DND-41 (cell line): ENCODE measurements around the gene UQCC2.

Experiments
- ATAC-seq: fragments of 200-7000 bp; cut with Tn5 transposase; 3 replicates; pipeline ENCODE4 v1.9.1; 2021; ENCODE audit warnings: low read depth; ENCODE audit not compliant: insufficient read depth
- DNase-seq: peaks from one replicate; pipeline ENCODE4 v3.0.0-alpha.2; 2020
- H2AFZ ChIP-seq: 2 replicates; pipeline ENCODE4 v1.6.0; 2012; ENCODE audit warnings: low read depth, low read length
- H3K27ac ChIP-seq: 2 replicates; pipeline ENCODE4 v1.5.1; 2012; ENCODE audit warnings: low read length, inconsistent platforms
- H3K27me3 ChIP-seq: fragments of 200-600 bp; sonication (generic); 2 replicates; pipeline ENCODE4 v1.6.0; 2012; ENCODE audit warnings: low read length, mild to moderate bottlenecking, inconsistent platforms; ENCODE audit not compliant: insufficient read depth, poor library complexity
- H3K36me3 ChIP-seq: 2 replicates; pipeline ENCODE4 v1.5.1; 2012; ENCODE audit warnings: low read length, inconsistent platforms; ENCODE audit not compliant: insufficient read depth
- H3K4me1 ChIP-seq: 2 replicates; pipeline ENCODE4 v1.5.1; 2012; ENCODE audit warnings: mild to moderate bottlenecking, low read length; ENCODE audit not compliant: insufficient read depth
- H3K4me2 ChIP-seq: 2 replicates; pipeline ENCODE4 v1.6.0; 2012; ENCODE audit warnings: mild to moderate bottlenecking, moderate library complexity, low read length, inconsistent platforms; ENCODE audit not compliant: insufficient read depth
- H3K4me3 ChIP-seq, 2 experiments: fragments of 200-600 bp in 1 of 2; shearing (Covaris generic) in 1 of 2; 2 replicates each; pipeline ENCODE4 v1.5.1; 2012 to 2016; ENCODE audit warnings: inconsistent platforms in 2 of 2, low read length in 2 of 2, mild to moderate bottlenecking in 2 of 2, low read depth in 1 of 2, moderate library complexity in 1 of 2
- H3K79me2 ChIP-seq: 2 replicates; pipeline ENCODE4 v1.6.0; 2012; ENCODE audit warnings: low read length, inconsistent platforms; ENCODE audit not compliant: insufficient read depth
- H3K9ac ChIP-seq: 2 replicates; pipeline ENCODE4 v1.6.0; 2012; ENCODE audit warnings: low read depth, mild to moderate bottlenecking, inconsistent platforms, low read length, moderate library complexity
- H3K9me3 ChIP-seq: 2 replicates; pipeline ENCODE4 v1.5.1; 2012; ENCODE audit warnings: low read length, moderate library complexity, mild to moderate bottlenecking, inconsistent platforms; ENCODE audit not compliant: insufficient read depth, severe bottlenecking
- H4K20me1 ChIP-seq: 2 replicates; pipeline ENCODE4 v1.6.0; 2012; ENCODE audit warnings: low read length; ENCODE audit not compliant: insufficient read depth
- EZH2 ChIP-seq: IDR thresholded peaks from 3 replicates; pipeline ENCODE4 v1.6.1; 2012; ENCODE audit warnings: borderline replicate concordance, low read depth, mild to moderate bottlenecking, moderate library complexity, low read length, inconsistent platforms; ENCODE audit not compliant: severe bottlenecking
- TF ChIP-seq, protein P1 (sequence below): IDR thresholded peaks from 2 replicates; pipeline ENCODE4 v1.5.1; 2012; ENCODE audit warnings: borderline replicate concordance, low read length, moderate library complexity, mild to moderate bottlenecking; ENCODE audit not compliant: poor library complexity, severe bottlenecking; ENCODE audit errors: extremely low read depth

UQCC2 gene

DNA sequence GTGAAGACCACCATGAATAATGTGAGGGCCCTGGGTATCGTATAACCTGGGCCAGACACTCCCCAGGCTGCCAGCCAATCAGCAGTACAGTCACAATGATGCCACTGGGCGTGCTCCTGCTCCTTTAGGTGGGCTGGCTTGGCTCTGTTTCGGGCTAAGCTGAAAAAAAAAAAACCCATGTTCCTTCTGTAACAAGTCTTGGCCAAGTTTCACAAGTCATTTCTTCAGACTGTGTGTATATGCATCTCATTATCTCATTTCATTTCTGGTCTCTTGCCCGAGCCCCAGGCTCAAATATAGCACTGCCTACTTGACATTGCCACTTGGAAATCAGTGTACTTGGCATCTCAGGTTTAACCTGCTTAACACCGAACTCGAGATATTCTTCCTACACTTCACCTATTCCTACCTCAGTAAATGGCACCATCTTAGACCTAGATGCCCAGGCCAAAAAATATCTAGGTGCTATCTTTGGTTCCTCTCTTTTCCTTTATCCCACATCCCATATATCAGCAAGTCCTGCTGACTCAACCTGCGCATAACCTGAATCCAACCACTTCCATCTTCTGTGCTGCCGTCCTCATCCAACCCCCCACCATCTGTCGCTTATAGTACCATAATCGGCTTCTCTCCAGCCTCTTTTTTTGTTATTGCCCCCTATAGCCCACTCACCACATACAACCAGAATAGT is 1.8 kb downstream of the UQCC2 start:
- Histone ChIP-seq H3K27me3 (no peaks in the 10 kb centered on the region), H4K20me1 (0 out of 2 replicates have a peak, but pooled peaks cover 3% of the 10 kb centered on the region), H3K9ac (peak overlapping the region; percentile 81), H3K4me1 (peaks cover 30% of the 10 kb centered on the region), H3K9me3 (no peaks in the 10 kb centered on the region), H3K4me3 (peak overlapping the region in 1 of 2 experiments; percentile 62; a peak in 1 of 4 replicates), H3K36me3 (peaks cover 34% of the 10 kb centered on the region), H3K27ac (peak overlapping the region; percentile 97; the same call in 1 of the 2 replicates), H3K4me2 (peak overlapping the region; percentile 91), H2AFZ (no peak overlapping the region), H3K79me2 (peaks cover 22% of the 10 kb centered on the region)
- ATAC-seq (no peak), DNase-seq (no peak)
- TF ChIP-seq, protein P1, sequence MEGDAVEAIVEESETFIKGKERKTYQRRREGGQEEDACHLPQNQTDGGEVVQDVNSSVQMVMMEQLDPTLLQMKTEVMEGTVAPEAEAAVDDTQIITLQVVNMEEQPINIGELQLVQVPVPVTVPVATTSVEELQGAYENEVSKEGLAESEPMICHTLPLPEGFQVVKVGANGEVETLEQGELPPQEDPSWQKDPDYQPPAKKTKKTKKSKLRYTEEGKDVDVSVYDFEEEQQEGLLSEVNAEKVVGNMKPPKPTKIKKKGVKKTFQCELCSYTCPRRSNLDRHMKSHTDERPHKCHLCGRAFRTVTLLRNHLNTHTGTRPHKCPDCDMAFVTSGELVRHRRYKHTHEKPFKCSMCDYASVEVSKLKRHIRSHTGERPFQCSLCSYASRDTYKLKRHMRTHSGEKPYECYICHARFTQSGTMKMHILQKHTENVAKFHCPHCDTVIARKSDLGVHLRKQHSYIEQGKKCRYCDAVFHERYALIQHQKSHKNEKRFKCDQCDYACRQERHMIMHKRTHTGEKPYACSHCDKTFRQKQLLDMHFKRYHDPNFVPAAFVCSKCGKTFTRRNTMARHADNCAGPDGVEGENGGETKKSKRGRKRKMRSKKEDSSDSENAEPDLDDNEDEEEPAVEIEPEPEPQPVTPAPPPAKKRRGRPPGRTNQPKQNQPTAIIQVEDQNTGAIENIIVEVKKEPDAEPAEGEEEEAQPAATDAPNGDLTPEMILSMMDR: no peak
- no peak for TF ChIP-seq EZH2

DNA sequence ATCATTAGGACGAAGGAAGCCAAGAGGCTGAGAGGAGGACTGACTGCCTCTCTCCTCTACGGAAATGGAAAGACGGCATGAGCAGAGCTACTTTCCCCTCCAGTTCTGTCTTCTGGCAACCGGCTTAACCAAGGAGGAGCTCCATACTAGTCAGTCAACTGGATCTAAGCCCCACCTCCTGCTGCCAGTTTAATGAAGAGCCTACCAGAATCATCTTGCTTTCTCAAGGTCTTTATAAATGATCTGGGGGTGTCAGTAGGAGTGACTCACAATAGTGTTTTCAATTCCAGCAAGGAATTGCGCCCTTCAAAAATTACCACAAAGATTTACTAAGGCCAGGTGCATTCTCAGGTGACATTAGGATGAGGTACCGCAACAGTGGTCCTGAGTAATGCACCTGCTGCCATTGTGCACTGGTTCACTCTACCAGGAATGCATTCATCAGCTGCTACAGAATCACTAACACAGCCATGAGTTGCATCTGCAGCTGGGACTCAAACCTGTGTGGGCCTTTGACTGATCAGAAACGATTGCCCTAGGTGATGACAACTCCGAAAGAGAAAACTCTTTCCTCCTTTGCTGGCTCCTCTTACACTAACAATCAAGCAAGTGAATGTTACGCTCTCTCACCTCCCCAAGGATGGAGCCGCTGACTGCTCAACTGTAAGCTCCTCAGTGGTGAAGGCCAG is 2.8 kb downstream of the UQCC2 start:
- H4K20me1 ChIP-seq: peaks cover 3% of the 10 kb centered on the region; the same call in 1 of the 2 replicates
- H3K27ac ChIP-seq: no peak overlapping the region
- H2AFZ ChIP-seq: no peak overlapping the region
- peaks cover 22% of the 10 kb centered on the region for H3K79me2 ChIP-seq
- H3K9me3 ChIP-seq: no peaks in the 10 kb centered on the region
- H3K4me2 ChIP-seq: no peak overlapping the region
- H3K4me1 ChIP-seq: peaks cover 30% of the 10 kb centered on the region
- no peaks in the 10 kb centered on the region for H3K27me3 ChIP-seq
- H3K36me3 ChIP-seq: peaks cover 42% of the 10 kb centered on the region
- no peak overlapping the region for H3K4me3 ChIP-seq
- no peak for TF ChIP-seq EZH2
- TF ChIP-seq, protein P1: no peak
- DNase-seq (no peak), ATAC-seq (no peak)
- no peak overlapping the region for H3K9ac ChIP-seq

DNA sequence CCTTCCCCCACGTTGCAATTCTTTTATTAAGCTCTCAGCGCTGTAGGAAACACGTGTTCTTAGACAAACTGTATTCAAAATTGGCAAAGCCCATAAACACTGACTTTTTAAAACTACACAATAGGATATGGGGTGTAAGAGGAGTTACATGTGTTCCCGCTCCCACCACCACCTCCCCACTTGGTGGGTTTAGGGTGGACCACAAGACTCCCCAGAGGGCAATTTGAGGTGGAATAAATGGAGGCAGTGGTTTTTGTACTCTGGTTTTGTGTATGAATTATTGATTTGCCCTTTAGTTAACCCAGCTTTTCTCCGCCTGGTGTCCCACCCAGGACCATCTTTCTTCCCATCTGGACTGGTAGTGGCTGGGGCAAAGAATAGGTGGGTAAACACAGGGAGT is 3.7 kb downstream of the UQCC2 start:
- peaks cover 3% of the 10 kb centered on the region; the same call in 1 of the 2 replicates for H4K20me1 ChIP-seq
- H3K4me1 ChIP-seq: peaks cover 30% of the 10 kb centered on the region

More for the DNA sequence above, 3.7 kb downstream of the UQCC2 start:
- peaks cover 22% of the 10 kb centered on the region for H3K79me2 ChIP-seq
- peaks cover 46% of the 10 kb centered on the region for H3K36me3 ChIP-seq
- H3K27me3 ChIP-seq: no peaks in the 10 kb centered on the region
- no peak for TF ChIP-seq EZH2
- TF ChIP-seq, protein P1: no peak
- H3K27ac ChIP-seq: no peak overlapping the region
- no peak overlapping the region for H3K4me3 ChIP-seq
- DNase-seq: no peak
- no peak overlapping the region for H2AFZ ChIP-seq
- ATAC-seq: no peak
- H3K9me3 ChIP-seq: no peaks in the 10 kb centered on the region
- H3K4me2 ChIP-seq: no peak overlapping the region
- no peak overlapping the region for H3K9ac ChIP-seq
